ENCODE results near the gene NELFB.

- TF ChIP-seq CTCF (IDR thresholded peaks at IDR 0.05) (no peak), CREB1 (CRISPR knock-in tag; IDR thresholded peaks at IDR 0.05) (no peak), ATF2 (CRISPR knock-in tag; IDR thresholded peaks at IDR 0.05; ENCODE audit: borderline replicate concordance, low read depth) (no peak), USF2 (CRISPR knock-in tag; IDR thresholded peaks at IDR 0.05) (no peak), SOX15 (CRISPR knock-in tag; IDR thresholded peaks at IDR 0.05) (no peak), SP1 (CRISPR knock-in tag; conservative IDR thresholded peaks at IDR 0.05) (no peak), ATF3 (CRISPR knock-in tag; conservative IDR thresholded peaks at IDR 0.05) (no peak), MXD4 (CRISPR knock-in tag; IDR thresholded peaks at IDR 0.05; ENCODE audit: borderline replicate concordance) (no peak), KAT7 (CRISPR knock-in tag; IDR thresholded peaks at IDR 0.05; ENCODE audit: borderline replicate concordance) (no peak)
Observed at GRCh38 chr9:137251490-137252268, 3.4 kb upstream of the NELFB start.

Measured in WTC11 (cell line).